Keratinocyte (primary cell): ENCODE data around the gene NXN. TPM values are rescaled to one million over a fixed set of nuclear protein-coding genes. Genes with fewer than 3 reads are reported as not detected.

ENCODE experiments used
- DNase-seq: peaks from one replicate; pipeline ENCODE4 v3.0.0-alpha.2; 2011; ENCODE audit warnings: low read depth, missing footprints, low spot score
- FAIRE-seq: peaks from 2 replicates; lab custom pipeline; 2011; peaks lifted over from hg19 to GRCh38; lab: Jason Lieb, UNC
- H2AFZ ChIP-seq: 2 replicates; pipeline ENCODE4 v1.6.0; 2012; ENCODE audit warnings: low read length, control low read depth, inconsistent platforms; ENCODE audit not compliant: control insufficient read depth
- H3K27ac ChIP-seq: 2 replicates; pipeline ENCODE4 v1.5.1; 2011; ENCODE audit warnings: low read length; ENCODE audit not compliant: control insufficient read depth, insufficient read depth
- H3K27me3 ChIP-seq: 3 replicates; pipeline ENCODE4 v1.6.0; 2011; ENCODE audit warnings: low read length; ENCODE audit not compliant: control insufficient read depth, insufficient read depth; ENCODE audit errors: extremely low read depth
- H3K36me3 ChIP-seq, 2 experiments: 2 replicates in 1 of 2; 3 replicates in 1 of 2; pipeline ENCODE4 v1.5.1; 2011; ENCODE audit warnings: low read length in 2 of 2, mild to moderate bottlenecking in 1 of 2; ENCODE audit not compliant: control insufficient read depth in 2 of 2, insufficient read depth in 2 of 2; ENCODE audit errors: extremely low read depth in 1 of 2
- H3K4me1 ChIP-seq: 3 replicates; pipeline ENCODE4 v1.5.1; 2011; ENCODE audit warnings: low read length; ENCODE audit not compliant: control insufficient read depth, insufficient read depth; ENCODE audit errors: extremely low read depth
- H3K4me2 ChIP-seq: 3 replicates; pipeline ENCODE4 v1.6.0; 2011; ENCODE audit warnings: low read depth, low read length; ENCODE audit not compliant: control insufficient read depth, insufficient read depth; ENCODE audit errors: extremely low read depth
- H3K4me3 ChIP-seq, 3 experiments: fragments of 200-600 bp in 1 of 3; sonication (generic) in 1 of 3; 2 replicates in 2 of 3; 3 replicates in 1 of 3; pipeline ENCODE4 v1.5.1; 2011 to 2016; ENCODE audit warnings: low read length in 3 of 3, mild to moderate bottlenecking in 3 of 3, control low read depth in 2 of 3, inconsistent platforms in 1 of 3, low read depth in 1 of 3, mixed read lengths in 1 of 3, mixed run types in 1 of 3, moderate library complexity in 1 of 3; ENCODE audit not compliant: control insufficient read depth in 2 of 3, insufficient read depth in 2 of 3; ENCODE audit errors: extremely low read depth in 1 of 3
- H3K79me2 ChIP-seq: 2 replicates; pipeline ENCODE4 v1.6.0; 2012; ENCODE audit warnings: low read length; ENCODE audit not compliant: control insufficient read depth, insufficient read depth
- H3K9ac ChIP-seq: 3 replicates; pipeline ENCODE4 v1.6.0; 2011; ENCODE audit warnings: low read length; ENCODE audit not compliant: control insufficient read depth, insufficient read depth; ENCODE audit errors: extremely low read depth
- H3K9me1 ChIP-seq: 3 replicates; pipeline ENCODE4 v1.6.0; 2011; ENCODE audit warnings: low read length; ENCODE audit not compliant: control insufficient read depth, insufficient read depth; ENCODE audit errors: extremely low read depth
- H3K9me3 ChIP-seq: 2 replicates; pipeline ENCODE4 v1.5.1; 2012; ENCODE audit warnings: low read depth, low read length; ENCODE audit not compliant: control insufficient read depth
- H4K20me1 ChIP-seq: 3 replicates; pipeline ENCODE4 v1.6.0; 2011; ENCODE audit warnings: low read length; ENCODE audit not compliant: control insufficient read depth, insufficient read depth; ENCODE audit errors: extremely low read depth
- EZH2 ChIP-seq: IDR thresholded peaks from one replicate; pipeline ENCODE4 v1.6.1; 2012; ENCODE audit warnings: inconsistent platforms, mild to moderate bottlenecking, low read length, moderate library complexity
- dilution Hi-C: fragments of 300-500 bp; cut with MboI; formaldehyde crosslinking; loops from one replicate; pipeline ENCODE4 v1.7.0; 2020; ENCODE audit warnings: low sequenced_read_pairs; ENCODE audit not compliant: extremely low pct_ligation_motif_present
- polyA plus RNA-seq, 5 experiments: library from polyadenylated mRNA; depleted of rRNA in 3 of 5; stranded (reverse) in 3 of 5; stranded (forward) in 1 of 5; unstranded in 1 of 5; fragments of >200 nt; gene quantifications; 1 replicate in 1 of 5; 2 replicates in 3 of 5; 3 replicates in 1 of 5; pipeline versions ENCODE4 v1.2.1 to v1.2.3, GENCODE V29; 2011 to 2012; ENCODE audit warnings: missing spikeins in 2 of 5, low read depth in 1 of 5, low replicate concordance in 1 of 5
- TF ChIP-seq, protein P1 (sequence below), 3 experiments: IDR thresholded peaks in 1 of 3; conservative IDR thresholded peaks in 1 of 3; optimal IDR thresholded peaks in 1 of 3; 2 replicates in 2 of 3; 3 replicates in 1 of 3; pipeline versions ENCODE3 to v1.5.1; 2011; ENCODE audit warnings: low read length in 3 of 3, mild to moderate bottlenecking in 3 of 3, moderate library complexity in 2 of 3, control low read depth in 1 of 3, inconsistent platforms in 1 of 3; ENCODE audit not compliant: insufficient read depth in 2 of 3; ENCODE audit errors: extremely low read depth in 1 of 3

The NXN gene
- polyA plus RNA-seq, 1 donor (not counting 4 experiments of a cell fraction or from before 2014, with no cell fraction given), result 94.4 TPM

DNA sequence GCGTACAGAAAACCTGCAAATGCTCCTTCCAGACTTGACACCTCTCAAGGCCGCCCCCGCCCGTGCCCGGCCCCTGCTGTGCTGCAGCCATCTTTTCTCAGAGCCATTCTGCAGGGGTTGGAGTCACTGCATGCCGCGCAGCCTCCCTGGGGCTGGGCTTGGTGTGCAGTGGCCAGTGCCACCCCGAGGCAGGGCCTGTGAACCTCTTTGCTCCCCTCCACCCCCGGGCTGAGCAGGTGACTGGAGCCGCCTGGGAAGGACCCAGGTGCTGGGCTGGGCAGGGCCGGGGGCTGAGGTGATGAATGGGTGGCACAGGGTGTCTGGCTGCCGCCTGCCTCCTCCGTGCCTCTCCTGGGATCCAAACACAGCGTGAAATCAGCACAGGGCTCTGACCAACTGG is 177.1 kb downstream of the NXN start:
- no peak for TF ChIP-seq EZH2
- TF ChIP-seq, protein P1, sequence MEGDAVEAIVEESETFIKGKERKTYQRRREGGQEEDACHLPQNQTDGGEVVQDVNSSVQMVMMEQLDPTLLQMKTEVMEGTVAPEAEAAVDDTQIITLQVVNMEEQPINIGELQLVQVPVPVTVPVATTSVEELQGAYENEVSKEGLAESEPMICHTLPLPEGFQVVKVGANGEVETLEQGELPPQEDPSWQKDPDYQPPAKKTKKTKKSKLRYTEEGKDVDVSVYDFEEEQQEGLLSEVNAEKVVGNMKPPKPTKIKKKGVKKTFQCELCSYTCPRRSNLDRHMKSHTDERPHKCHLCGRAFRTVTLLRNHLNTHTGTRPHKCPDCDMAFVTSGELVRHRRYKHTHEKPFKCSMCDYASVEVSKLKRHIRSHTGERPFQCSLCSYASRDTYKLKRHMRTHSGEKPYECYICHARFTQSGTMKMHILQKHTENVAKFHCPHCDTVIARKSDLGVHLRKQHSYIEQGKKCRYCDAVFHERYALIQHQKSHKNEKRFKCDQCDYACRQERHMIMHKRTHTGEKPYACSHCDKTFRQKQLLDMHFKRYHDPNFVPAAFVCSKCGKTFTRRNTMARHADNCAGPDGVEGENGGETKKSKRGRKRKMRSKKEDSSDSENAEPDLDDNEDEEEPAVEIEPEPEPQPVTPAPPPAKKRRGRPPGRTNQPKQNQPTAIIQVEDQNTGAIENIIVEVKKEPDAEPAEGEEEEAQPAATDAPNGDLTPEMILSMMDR (optimal IDR thresholded peaks at IDR 0.05 in 1 of 3, IDR thresholded peaks at IDR 0.05 in 1 of 3, conservative IDR thresholded peaks at IDR 0.05 in 1 of 3; ENCODE audit: extremely low read depth in 1 of 3, insufficient read depth in 2 of 3, low read length in 3 of 3), result no peak

DNA sequence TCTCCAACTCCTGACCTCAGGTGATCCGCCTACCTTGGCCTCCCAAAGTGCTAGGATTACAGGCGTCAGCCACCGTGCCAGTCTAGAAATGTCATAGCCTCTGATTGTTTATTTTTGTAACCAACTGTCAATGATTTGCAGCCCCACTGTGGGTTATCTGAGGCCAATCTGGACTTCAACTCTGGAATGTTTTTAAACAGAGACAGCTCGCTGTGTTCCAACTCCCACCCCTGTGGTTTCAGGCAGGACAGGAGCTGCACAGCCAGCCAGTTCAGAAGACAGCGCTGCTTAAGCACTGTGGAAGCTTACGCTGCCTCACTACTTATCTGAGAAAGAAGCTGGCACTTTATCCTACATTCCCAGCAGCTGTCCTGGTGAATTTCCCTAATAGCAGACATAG is 177.9 kb downstream of the NXN start:
- H3K4me3 ChIP-seq, result no peak overlapping the region
- no peaks in the 10 kb centered on the region for H3K9me1 ChIP-seq
- H3K79me2 ChIP-seq, result no peaks in the 10 kb centered on the region
- TF ChIP-seq EZH2, result no peak
- TF ChIP-seq, protein P1 (optimal IDR thresholded peaks at IDR 0.05 in 1 of 3, IDR thresholded peaks at IDR 0.05 in 1 of 3, conservative IDR thresholded peaks at IDR 0.05 in 1 of 3; ENCODE audit: extremely low read depth in 1 of 3, insufficient read depth in 2 of 3, low read length in 3 of 3), result no peak
- FAIRE-seq, result no peak
- H3K36me3 ChIP-seq, result peaks cover 27 to 39% of the 10 kb centered on the region in 2 experiments
- no peak overlapping the region for H2AFZ ChIP-seq
- H3K4me1 ChIP-seq, result no peaks in the 10 kb centered on the region
- H4K20me1 ChIP-seq, result no peaks in the 10 kb centered on the region
- no peaks in the 10 kb centered on the region for H3K27me3 ChIP-seq
- H3K27ac ChIP-seq, result no peak overlapping the region
- DNase-seq, result no peak
- dilution Hi-C loops, result no loop called here
- H3K4me2 ChIP-seq, result no peak overlapping the region
- H3K9ac ChIP-seq, result no peak overlapping the region
- H3K9me3 ChIP-seq, result no peaks in the 10 kb centered on the region

More for the DNA sequence above, 177.1 kb downstream of the NXN start:
- no peaks in the 10 kb centered on the region for H3K79me2 ChIP-seq
- H3K4me3 ChIP-seq, result no peak overlapping the region
- no peak overlapping the region for H3K27ac ChIP-seq
- no peaks in the 10 kb centered on the region for H3K4me1 ChIP-seq
- no peak overlapping the region for H3K4me2 ChIP-seq
- no peaks in the 10 kb centered on the region for H3K27me3 ChIP-seq
- H3K36me3 ChIP-seq, result peaks cover 21 to 37% of the 10 kb centered on the region in 2 experiments
- H2AFZ ChIP-seq, result no peak overlapping the region
- no peaks in the 10 kb centered on the region for H3K9me1 ChIP-seq
- no peak overlapping the region for H3K9ac ChIP-seq
- H4K20me1 ChIP-seq, result no peaks in the 10 kb centered on the region
- DNase-seq (no peak), FAIRE-seq (no peak)
- dilution Hi-C loops, result no loop called here
- no peaks in the 10 kb centered on the region for H3K9me3 ChIP-seq
